ENCODE data around the gene OR5B12. TPM values are rescaled to one million over a fixed set of nuclear protein-coding genes. Genes with fewer than 3 reads are reported as not detected.

Gene OR5B12
- polyA plus RNA-seq, 1 of the 3 experiments (the other 2 are of a cell fraction), result not detected

DNA sequence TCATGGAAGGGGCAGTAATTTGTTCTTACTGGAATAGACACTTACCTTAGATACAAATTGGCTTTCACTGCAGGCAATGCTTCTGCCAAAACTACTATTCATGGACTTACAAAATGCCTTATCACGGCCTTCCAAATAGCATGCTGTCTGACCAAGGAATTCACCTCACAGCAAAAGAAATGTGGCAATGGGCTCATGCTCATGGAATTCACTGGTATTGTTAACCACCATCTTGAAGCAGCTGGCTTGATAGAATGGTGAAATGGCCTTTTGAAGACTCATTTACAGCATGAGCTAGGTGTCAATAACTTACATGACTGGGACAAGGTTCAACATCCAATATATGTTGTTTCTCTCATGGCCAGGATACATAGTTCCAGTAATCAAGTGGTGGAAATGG, 43.9 kb upstream of the OR5B12 start (continued):
- TF ChIP-seq, protein P1, sequence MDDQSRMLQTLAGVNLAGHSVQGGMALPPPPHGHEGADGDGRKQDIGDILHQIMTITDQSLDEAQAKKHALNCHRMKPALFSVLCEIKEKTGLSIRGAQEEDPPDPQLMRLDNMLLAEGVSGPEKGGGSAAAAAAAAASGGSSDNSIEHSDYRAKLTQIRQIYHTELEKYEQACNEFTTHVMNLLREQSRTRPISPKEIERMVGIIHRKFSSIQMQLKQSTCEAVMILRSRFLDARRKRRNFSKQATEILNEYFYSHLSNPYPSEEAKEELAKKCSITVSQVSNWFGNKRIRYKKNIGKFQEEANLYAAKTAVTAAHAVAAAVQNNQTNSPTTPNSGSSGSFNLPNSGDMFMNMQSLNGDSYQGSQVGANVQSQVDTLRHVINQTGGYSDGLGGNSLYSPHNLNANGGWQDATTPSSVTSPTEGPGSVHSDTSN (IDR thresholded peaks at IDR 0.05), result no peak
- TF ChIP-seq TCF12 (IDR thresholded peaks at IDR 0.05), result no peak

DNA sequence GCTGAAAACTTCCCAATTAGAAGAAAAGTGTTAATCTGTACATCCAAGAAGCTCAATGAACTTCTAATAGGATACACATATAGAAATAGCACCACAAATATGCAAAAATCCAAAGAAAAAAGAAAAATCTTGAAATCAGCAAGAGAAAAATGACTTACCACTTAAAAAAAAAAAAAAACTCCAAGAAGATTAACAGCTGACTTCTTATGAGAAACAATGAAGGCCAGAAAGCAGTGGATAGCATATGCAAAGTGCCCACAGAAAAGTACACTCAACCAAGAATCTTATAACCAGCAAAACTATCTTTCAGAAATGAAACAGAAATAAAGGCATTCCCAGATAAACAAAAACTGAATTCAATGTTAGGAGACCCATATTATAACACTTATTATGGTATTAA, 29.9 kb upstream of the OR5B12 start:
- Histone ChIP-seq H4K20me1 (ENCODE audit: insufficient read depth) (no peaks in the 10 kb centered on the region), H3K9me3 (peaks cover 9% of the 10 kb centered on the region), H3K4me3 (ENCODE audit: low read depth in 2 of 2, low read length in 1 of 2) (no peak overlapping the region), H3K36me3 (replicated peaks in 1 of 2; ENCODE audit: control insufficient read depth in 1 of 2, insufficient read depth in 2 of 2, low read length in 1 of 2) (no peaks in the 10 kb centered on the region), H3K9me2 (no peaks in the 10 kb centered on the region), H3F3A (replicated peaks; ENCODE audit: insufficient read depth) (peaks cover 2% of the 10 kb centered on the region), H3K4me1 (ENCODE audit: control insufficient read depth in 1 of 2, insufficient read depth in 2 of 2, low read depth in 1 of 2, low read length in 1 of 2) (no peaks in the 10 kb centered on the region), H3K27ac (ENCODE audit: low read depth in 2 of 2, low read length in 1 of 2) (no peak overlapping the region), H3K9ac (no peak overlapping the region), H3K27me3 (ENCODE audit: insufficient read depth) (no peaks in the 10 kb centered on the region), H2AFZ (ENCODE audit: low read depth) (no peak overlapping the region), H3K4me2 (no peak overlapping the region), H3K79me2 (ENCODE audit: insufficient read depth) (no peaks in the 10 kb centered on the region)
- TF ChIP-seq, protein P2, sequence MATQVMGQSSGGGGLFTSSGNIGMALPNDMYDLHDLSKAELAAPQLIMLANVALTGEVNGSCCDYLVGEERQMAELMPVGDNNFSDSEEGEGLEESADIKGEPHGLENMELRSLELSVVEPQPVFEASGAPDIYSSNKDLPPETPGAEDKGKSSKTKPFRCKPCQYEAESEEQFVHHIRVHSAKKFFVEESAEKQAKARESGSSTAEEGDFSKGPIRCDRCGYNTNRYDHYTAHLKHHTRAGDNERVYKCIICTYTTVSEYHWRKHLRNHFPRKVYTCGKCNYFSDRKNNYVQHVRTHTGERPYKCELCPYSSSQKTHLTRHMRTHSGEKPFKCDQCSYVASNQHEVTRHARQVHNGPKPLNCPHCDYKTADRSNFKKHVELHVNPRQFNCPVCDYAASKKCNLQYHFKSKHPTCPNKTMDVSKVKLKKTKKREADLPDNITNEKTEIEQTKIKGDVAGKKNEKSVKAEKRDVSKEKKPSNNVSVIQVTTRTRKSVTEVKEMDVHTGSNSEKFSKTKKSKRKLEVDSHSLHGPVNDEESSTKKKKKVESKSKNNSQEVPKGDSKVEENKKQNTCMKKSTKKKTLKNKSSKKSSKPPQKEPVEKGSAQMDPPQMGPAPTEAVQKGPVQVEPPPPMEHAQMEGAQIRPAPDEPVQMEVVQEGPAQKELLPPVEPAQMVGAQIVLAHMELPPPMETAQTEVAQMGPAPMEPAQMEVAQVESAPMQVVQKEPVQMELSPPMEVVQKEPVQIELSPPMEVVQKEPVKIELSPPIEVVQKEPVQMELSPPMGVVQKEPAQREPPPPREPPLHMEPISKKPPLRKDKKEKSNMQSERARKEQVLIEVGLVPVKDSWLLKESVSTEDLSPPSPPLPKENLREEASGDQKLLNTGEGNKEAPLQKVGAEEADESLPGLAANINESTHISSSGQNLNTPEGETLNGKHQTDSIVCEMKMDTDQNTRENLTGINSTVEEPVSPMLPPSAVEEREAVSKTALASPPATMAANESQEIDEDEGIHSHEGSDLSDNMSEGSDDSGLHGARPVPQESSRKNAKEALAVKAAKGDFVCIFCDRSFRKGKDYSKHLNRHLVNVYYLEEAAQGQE (IDR thresholded peaks at IDR 0.05; ENCODE audit: low read depth, low read length), result no peak
- TF ChIP-seq, protein P3, sequence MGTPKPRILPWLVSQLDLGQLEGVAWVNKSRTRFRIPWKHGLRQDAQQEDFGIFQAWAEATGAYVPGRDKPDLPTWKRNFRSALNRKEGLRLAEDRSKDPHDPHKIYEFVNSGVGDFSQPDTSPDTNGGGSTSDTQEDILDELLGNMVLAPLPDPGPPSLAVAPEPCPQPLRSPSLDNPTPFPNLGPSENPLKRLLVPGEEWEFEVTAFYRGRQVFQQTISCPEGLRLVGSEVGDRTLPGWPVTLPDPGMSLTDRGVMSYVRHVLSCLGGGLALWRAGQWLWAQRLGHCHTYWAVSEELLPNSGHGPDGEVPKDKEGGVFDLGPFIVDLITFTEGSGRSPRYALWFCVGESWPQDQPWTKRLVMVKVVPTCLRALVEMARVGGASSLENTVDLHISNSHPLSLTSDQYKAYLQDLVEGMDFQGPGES (IDR thresholded peaks at IDR 0.05; ENCODE audit: low read depth, low read length), result no peak
- no peak for TF ChIP-seq FOXM1 (IDR thresholded peaks at IDR 0.05; ENCODE audit: low read depth)
- ChIA-PET POLR2A (no interaction called here), CTCF (no interaction called here)
- DNase-seq, result no peak

DNA sequence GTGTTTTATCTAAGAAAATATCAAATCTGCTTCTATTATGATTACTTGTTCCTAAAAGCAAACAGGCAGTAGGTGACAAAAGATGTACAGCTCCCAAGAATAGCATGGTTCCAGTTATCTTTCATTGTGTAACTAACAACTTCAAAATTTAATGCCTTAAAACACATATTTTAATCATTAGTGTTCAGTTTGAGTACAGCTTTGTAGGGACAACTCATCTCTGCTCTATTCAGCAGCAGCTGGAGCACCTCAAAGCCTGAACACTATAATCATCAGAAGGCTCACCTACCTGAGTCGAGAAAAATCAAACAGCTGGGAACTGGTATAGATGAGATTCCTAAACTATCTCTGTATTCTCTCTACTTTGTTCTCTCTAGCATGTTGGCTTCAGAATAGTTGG, 24.3 kb upstream of the OR5B12 start:
- Histone ChIP-seq H3K4me1 (ENCODE audit: control insufficient read depth in 1 of 2, insufficient read depth in 2 of 2, low read depth in 1 of 2, low read length in 1 of 2) (no peaks in the 10 kb centered on the region), H3K9me3 (peaks cover under 1% of the 10 kb centered on the region; the same call in 1 of the 2 replicates), H2AFZ (ENCODE audit: low read depth) (no peak overlapping the region), H3K36me3 (replicated peaks in 1 of 2; ENCODE audit: control insufficient read depth in 1 of 2, insufficient read depth in 2 of 2, low read length in 1 of 2) (no peaks in the 10 kb centered on the region), H3K79me2 (ENCODE audit: insufficient read depth) (no peaks in the 10 kb centered on the region), H4K20me1 (ENCODE audit: insufficient read depth) (no peaks in the 10 kb centered on the region), H3K9ac (no peak overlapping the region), H3K27me3 (ENCODE audit: insufficient read depth) (no peaks in the 10 kb centered on the region), H3K9me2 (no peaks in the 10 kb centered on the region), H3F3A (replicated peaks; ENCODE audit: insufficient read depth) (no peaks in the 10 kb centered on the region), H3K27ac (ENCODE audit: low read depth in 2 of 2, low read length in 1 of 2) (no peak overlapping the region), H3K4me2 (no peak overlapping the region), H3K4me3 (ENCODE audit: low read depth in 2 of 2, low read length in 1 of 2) (no peak overlapping the region)
- ChIA-PET POLR2A (no interaction called here), CTCF (interaction anchor here (0.6 kb wide), 1 partner anchor 383 kb away, joined by 3 read pairs; no protein-coding TSS in a partner anchor)
- no peak for DNase-seq
- 0% methylated on average over 1 of the region's 1 CpG for WGBS (ENCODE audit: low lambda C conversion rate)
- no peak for TF ChIP-seq MXI1 (IDR thresholded peaks at IDR 0.05; ENCODE audit: low read depth, low read length)
- TF ChIP-seq RXRA (IDR thresholded peaks at IDR 0.05; ENCODE audit: borderline replicate concordance, low read depth), result no peak
- TF ChIP-seq, protein P4, sequence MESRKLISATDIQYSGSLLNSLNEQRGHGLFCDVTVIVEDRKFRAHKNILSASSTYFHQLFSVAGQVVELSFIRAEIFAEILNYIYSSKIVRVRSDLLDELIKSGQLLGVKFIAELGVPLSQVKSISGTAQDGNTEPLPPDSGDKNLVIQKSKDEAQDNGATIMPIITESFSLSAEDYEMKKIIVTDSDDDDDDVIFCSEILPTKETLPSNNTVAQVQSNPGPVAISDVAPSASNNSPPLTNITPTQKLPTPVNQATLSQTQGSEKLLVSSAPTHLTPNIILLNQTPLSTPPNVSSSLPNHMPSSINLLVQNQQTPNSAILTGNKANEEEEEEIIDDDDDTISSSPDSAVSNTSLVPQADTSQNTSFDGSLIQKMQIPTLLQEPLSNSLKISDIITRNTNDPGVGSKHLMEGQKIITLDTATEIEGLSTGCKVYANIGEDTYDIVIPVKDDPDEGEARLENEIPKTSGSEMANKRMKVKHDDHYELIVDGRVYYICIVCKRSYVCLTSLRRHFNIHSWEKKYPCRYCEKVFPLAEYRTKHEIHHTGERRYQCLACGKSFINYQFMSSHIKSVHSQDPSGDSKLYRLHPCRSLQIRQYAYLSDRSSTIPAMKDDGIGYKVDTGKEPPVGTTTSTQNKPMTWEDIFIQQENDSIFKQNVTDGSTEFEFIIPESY (IDR thresholded peaks at IDR 0.05; ENCODE audit: borderline replicate concordance, low read depth), result no peak
- TF ChIP-seq EZH2phosphoT487 (IDR thresholded peaks at IDR 0.05; ENCODE audit: borderline replicate concordance, low read depth), result no peak
- TF ChIP-seq RAD21 (IDR thresholded peaks at IDR 0.05; ENCODE audit: low read length), result no peak
- no peak for TF ChIP-seq FOXJ3 (CRISPR knock-in tag; IDR thresholded peaks at IDR 0.05)
- TF ChIP-seq ELF1 (IDR thresholded peaks at IDR 0.05), result no peak
- no peak for TF ChIP-seq TEAD4 (IDR thresholded peaks at IDR 0.05; ENCODE audit: borderline replicate concordance, insufficient read depth)
- TF ChIP-seq, protein P5, sequence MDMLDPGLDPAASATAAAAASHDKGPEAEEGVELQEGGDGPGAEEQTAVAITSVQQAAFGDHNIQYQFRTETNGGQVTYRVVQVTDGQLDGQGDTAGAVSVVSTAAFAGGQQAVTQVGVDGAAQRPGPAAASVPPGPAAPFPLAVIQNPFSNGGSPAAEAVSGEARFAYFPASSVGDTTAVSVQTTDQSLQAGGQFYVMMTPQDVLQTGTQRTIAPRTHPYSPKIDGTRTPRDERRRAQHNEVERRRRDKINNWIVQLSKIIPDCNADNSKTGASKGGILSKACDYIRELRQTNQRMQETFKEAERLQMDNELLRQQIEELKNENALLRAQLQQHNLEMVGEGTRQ (IDR thresholded peaks at IDR 0.05; ENCODE audit: borderline replicate concordance, low read depth, low read length), result no peak
- TF ChIP-seq SIN3A (IDR thresholded peaks at IDR 0.05; ENCODE audit: borderline replicate concordance, low read depth, low read length), result no peak
- TF ChIP-seq JUND (IDR thresholded peaks at IDR 0.05), result no peak
